Astrocyte (in vitro differentiated cells and primary cell): ENCODE results near the gene OSM. TPM values are rescaled to one million over a fixed set of nuclear protein-coding genes. Genes with fewer than 3 reads are reported as not detected.

Experiments
- DNase-seq: peaks from one replicate; pipeline ENCODE4 v3.0.0-alpha.2; 2010; ENCODE audit warnings: low read depth
- FAIRE-seq: peaks from 2 replicates; lab custom pipeline; 2011; peaks lifted over from hg19 to GRCh38; lab: Jason Lieb, UNC
- H2AFZ ChIP-seq: 2 replicates; pipeline ENCODE4 v1.6.0; 2012; ENCODE audit warnings: low read depth, low read length, inconsistent platforms
- H3K27ac ChIP-seq: 2 replicates; pipeline ENCODE4 v1.5.1; 2011; ENCODE audit warnings: low read depth, low read length, inconsistent platforms
- H3K27me3 ChIP-seq: 2 replicates; pipeline ENCODE4 v1.6.0; 2011; ENCODE audit warnings: low read length, inconsistent platforms; ENCODE audit not compliant: insufficient read depth
- H3K36me3 ChIP-seq: 2 replicates; pipeline ENCODE4 v1.5.1; 2011; ENCODE audit warnings: low read length, inconsistent platforms; ENCODE audit not compliant: insufficient read depth
- H3K4me1 ChIP-seq: 2 replicates; pipeline ENCODE4 v1.5.1; 2011; ENCODE audit warnings: low read length, inconsistent platforms; ENCODE audit not compliant: insufficient read depth
- H3K4me2 ChIP-seq: 2 replicates; pipeline ENCODE4 v1.6.0; 2012; ENCODE audit warnings: low read length, inconsistent platforms
- H3K4me3 ChIP-seq: 2 replicates; pipeline ENCODE4 v1.5.1; 2011; ENCODE audit warnings: low read depth, mild to moderate bottlenecking, low read length, inconsistent platforms; ENCODE audit not compliant: insufficient read depth
- H3K79me2 ChIP-seq: 2 replicates; pipeline ENCODE4 v1.6.0; 2012; ENCODE audit warnings: mild to moderate bottlenecking, low read length, inconsistent platforms; ENCODE audit not compliant: insufficient read depth
- H3K9ac ChIP-seq: 2 replicates; pipeline ENCODE4 v1.6.0; 2012; ENCODE audit warnings: mild to moderate bottlenecking, low read length, inconsistent platforms
- H3K9me3 ChIP-seq: 2 replicates; pipeline ENCODE4 v1.5.1; 2012; ENCODE audit warnings: low read depth, mild to moderate bottlenecking, low read length, inconsistent platforms; ENCODE audit not compliant: insufficient read depth
- H4K20me1 ChIP-seq: 2 replicates; pipeline ENCODE4 v1.6.0; 2012; ENCODE audit warnings: low read length, inconsistent platforms; ENCODE audit not compliant: insufficient read depth
- H3K27ac Mint-ChIP-seq: one replicate; pipeline ENCODE4 v1.8.0; 2021; ENCODE audit warnings: mild to moderate bottlenecking, mixed read lengths; ENCODE audit not compliant: unreplicated experiment
- H3K27me3 Mint-ChIP-seq: one replicate; pipeline ENCODE4 v1.8.0; 2021; ENCODE audit warnings: low read depth, mixed read lengths; ENCODE audit not compliant: unreplicated experiment
- H3K36me3 Mint-ChIP-seq: one replicate; pipeline ENCODE4 v1.8.0; 2021; ENCODE audit warnings: low read depth, mixed read lengths; ENCODE audit not compliant: unreplicated experiment
- H3K4me1 Mint-ChIP-seq: one replicate; pipeline ENCODE4 v1.8.0; 2021; ENCODE audit warnings: low read depth, mixed read lengths; ENCODE audit not compliant: unreplicated experiment
- H3K4me3 Mint-ChIP-seq: one replicate; pipeline ENCODE4 v1.8.0; 2021; ENCODE audit warnings: mild to moderate bottlenecking, moderate library complexity, mixed read lengths; ENCODE audit not compliant: unreplicated experiment
- H3K9me3 Mint-ChIP-seq: one replicate; pipeline ENCODE4 v1.8.0; 2021; ENCODE audit warnings: mild to moderate bottlenecking, mixed read lengths; ENCODE audit not compliant: unreplicated experiment
- CTCF ChIP-seq: IDR thresholded peaks from 2 replicates; pipeline ENCODE4 v1.5.1; 2011; ENCODE audit warnings: low read depth, mild to moderate bottlenecking, inconsistent platforms, low read length, moderate library complexity; ENCODE audit not compliant: insufficient read depth
- EZH2 ChIP-seq: IDR thresholded peaks from 2 replicates; pipeline ENCODE4 v1.6.1; 2012; ENCODE audit warnings: mild to moderate bottlenecking, low read length, inconsistent platforms; ENCODE audit not compliant: insufficient read depth
- total RNA-seq: library from RNA; stranded (reverse); gene quantifications from 2 replicates; pipeline ENCODE4 v1.2.1, GENCODE V29; 2021

The OSM gene
- total RNA-seq, 1 donor from 2014 or later, result not detected

DNA sequence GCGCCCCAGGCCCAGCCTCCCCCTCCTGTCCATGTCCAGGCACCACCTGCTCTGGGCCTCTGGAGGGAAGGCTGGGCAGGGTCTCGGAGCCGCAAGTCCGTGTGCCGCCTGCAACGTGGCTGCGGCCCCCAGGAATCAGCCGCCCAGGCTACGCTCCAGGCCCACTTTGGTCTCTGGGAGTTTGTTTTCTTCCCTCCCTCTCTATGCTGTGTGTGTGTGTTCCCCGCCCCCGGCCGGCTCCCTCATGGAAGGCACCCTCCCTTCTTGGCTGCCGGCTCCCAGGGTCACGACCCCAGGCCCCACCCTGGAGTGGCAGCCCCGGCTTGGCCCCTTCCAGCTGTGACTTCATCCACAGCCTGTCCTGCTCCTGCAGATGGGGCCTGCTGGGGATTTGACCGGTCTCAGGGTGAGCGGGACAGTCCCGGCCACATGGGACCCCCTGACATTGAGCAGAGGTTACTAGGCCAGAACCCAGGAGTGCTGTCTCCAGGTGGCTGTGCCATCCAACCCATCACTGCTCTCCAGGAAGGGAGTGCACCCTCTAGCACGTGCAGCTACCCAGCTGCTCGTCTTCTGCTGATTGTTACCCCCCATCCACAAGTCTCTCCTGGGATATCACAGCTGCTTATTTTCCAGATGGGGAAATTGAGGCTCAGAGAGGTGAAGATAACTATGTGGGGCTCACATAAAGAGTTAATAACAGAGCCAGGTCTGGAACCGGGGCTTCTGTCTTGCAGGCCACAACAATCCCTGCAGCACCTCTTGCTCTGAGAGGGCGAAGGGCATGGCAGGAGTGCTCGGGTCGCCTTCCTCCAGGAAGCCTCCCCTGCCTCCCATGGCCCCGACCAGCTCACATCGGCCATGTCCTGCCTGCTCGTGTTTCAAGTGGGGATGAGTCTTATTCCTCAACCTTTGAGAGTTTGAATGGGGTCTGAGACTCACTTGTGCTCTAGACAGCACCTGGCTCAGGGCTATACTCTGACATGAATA lies 17.3 kb downstream of the OSM start:
- H3K36me3 ChIP-seq, result peaks cover 3% of the 10 kb centered on the region
- peaks cover 81% of the 10 kb centered on the region for H3K4me1 ChIP-seq
- no peaks in the 10 kb centered on the region for H4K20me1 ChIP-seq
- H3K9ac ChIP-seq, result peak overlapping the region; percentile 100
- peaks cover 40% of the 10 kb centered on the region for H3K79me2 ChIP-seq
- no peaks in the 10 kb centered on the region for H3K27me3 ChIP-seq
- Mint-ChIP-seq H3K27me3 (no peaks in the 10 kb centered on the region), H3K4me1 (peaks cover 46% of the 10 kb centered on the region), H3K27ac (peak overlapping the region; percentile 53), H3K4me3 (no peak overlapping the region), H3K36me3 (peaks cover 1% of the 10 kb centered on the region), H3K9me3 (peaks cover 2% of the 10 kb centered on the region)
- DNase-seq (no peak), FAIRE-seq (no peak)
- no peaks in the 10 kb centered on the region for H3K9me3 ChIP-seq
- H3K4me2 ChIP-seq, result peak overlapping the region; percentile 3
- TF ChIP-seq EZH2 (no peak), CTCF (no peak)
- H3K4me3 ChIP-seq, result no peak overlapping the region
- H2AFZ ChIP-seq, result no peak overlapping the region
- H3K27ac ChIP-seq, result peak overlapping the region; percentile 95

GRCh38 chr22:30248484-30248883 lies 18.2 kb downstream of the OSM start:
- H3K27ac Mint-ChIP-seq, result peak overlapping the region; percentile 92
- peak overlapping the region; percentile 100 for H3K9ac ChIP-seq
- peaks cover 8% of the 10 kb centered on the region for H3K36me3 Mint-ChIP-seq
- H3K4me1 Mint-ChIP-seq, result peaks cover 53% of the 10 kb centered on the region
- no peak for TF ChIP-seq EZH2
- no peak for TF ChIP-seq CTCF
- H3K4me3 ChIP-seq, result no peak overlapping the region
- DNase-seq (no peak), FAIRE-seq (no peak)
- H3K36me3 ChIP-seq, result peaks cover 9% of the 10 kb centered on the region
- H3K27me3 Mint-ChIP-seq, result no peaks in the 10 kb centered on the region
- peak overlapping the region; percentile 92 for H3K27ac ChIP-seq
- H3K4me1 ChIP-seq, result peaks cover 83% of the 10 kb centered on the region
- peaks cover 49% of the 10 kb centered on the region for H3K79me2 ChIP-seq
- peaks cover 2% of the 10 kb centered on the region for H3K9me3 Mint-ChIP-seq
- H3K9me3 ChIP-seq, result no peaks in the 10 kb centered on the region
- H2AFZ ChIP-seq, result no peak overlapping the region
- peaks cover 8% of the 10 kb centered on the region for H4K20me1 ChIP-seq
- H3K27me3 ChIP-seq, result no peaks in the 10 kb centered on the region
- H3K4me3 Mint-ChIP-seq, result peak overlapping the region; percentile 70
- peak overlapping the region; percentile 100 for H3K4me2 ChIP-seq

GRCh38 chr22:30247974-30248373 lies 18.7 kb downstream of the OSM start:
- H3K4me1 Mint-ChIP-seq, result peaks cover 56% of the 10 kb centered on the region
- Histone ChIP-seq H3K4me2 (peak overlapping the region; percentile 100), H3K79me2 (peaks cover 54% of the 10 kb centered on the region), H2AFZ (no peak overlapping the region), H3K27ac (peak overlapping the region; percentile 92), H4K20me1 (peaks cover 12% of the 10 kb centered on the region), H3K9me3 (no peaks in the 10 kb centered on the region), H3K4me1 (peaks cover 84% of the 10 kb centered on the region), H3K36me3 (peaks cover 13% of the 10 kb centered on the region), H3K9ac (peak overlapping the region; percentile 100), H3K4me3 (no peak overlapping the region), H3K27me3 (no peaks in the 10 kb centered on the region)
- peak overlapping the region; percentile 84 for H3K4me3 Mint-ChIP-seq
- peaks cover 10% of the 10 kb centered on the region for H3K36me3 Mint-ChIP-seq
- TF ChIP-seq CTCF (no peak), EZH2 (no peak)
- FAIRE-seq (no peak), DNase-seq (no peak)
- peaks cover 2% of the 10 kb centered on the region for H3K9me3 Mint-ChIP-seq
- H3K27ac Mint-ChIP-seq, result peak overlapping the region; percentile 92
- H3K27me3 Mint-ChIP-seq, result no peaks in the 10 kb centered on the region
